ENCODE data around the gene UNKL.

UNKL gene

DNA sequence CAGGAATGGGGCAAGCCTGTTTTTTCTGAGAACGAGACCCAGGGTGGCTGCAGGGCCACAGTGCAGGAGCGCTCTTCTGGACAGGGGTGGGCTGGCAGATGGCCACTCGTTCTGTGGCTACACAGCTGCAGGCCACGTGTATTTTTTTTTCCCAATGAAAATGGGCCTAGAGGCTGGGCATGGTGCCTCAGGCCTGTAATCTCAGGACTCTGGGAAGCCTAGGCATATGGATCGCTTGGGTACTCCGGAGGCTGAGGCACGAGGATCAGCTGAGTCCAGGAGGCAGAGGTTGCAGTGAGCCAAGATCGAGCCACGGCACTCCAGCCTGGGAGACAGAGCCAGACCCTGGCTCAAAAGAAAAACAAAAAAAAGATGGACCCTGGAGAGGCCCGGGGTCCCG, 6.8 kb downstream of the UNKL start:
- ChIA-PET POLR2A (no interaction called here), CTCF (interaction anchor here (1.3 to 2.7 kb wide), 3 partner anchors 44 to 315 kb away, joined by 3 to 8 read pairs (median 4); no protein-coding TSS in a partner anchor)
- TF ChIP-seq, protein P1, sequence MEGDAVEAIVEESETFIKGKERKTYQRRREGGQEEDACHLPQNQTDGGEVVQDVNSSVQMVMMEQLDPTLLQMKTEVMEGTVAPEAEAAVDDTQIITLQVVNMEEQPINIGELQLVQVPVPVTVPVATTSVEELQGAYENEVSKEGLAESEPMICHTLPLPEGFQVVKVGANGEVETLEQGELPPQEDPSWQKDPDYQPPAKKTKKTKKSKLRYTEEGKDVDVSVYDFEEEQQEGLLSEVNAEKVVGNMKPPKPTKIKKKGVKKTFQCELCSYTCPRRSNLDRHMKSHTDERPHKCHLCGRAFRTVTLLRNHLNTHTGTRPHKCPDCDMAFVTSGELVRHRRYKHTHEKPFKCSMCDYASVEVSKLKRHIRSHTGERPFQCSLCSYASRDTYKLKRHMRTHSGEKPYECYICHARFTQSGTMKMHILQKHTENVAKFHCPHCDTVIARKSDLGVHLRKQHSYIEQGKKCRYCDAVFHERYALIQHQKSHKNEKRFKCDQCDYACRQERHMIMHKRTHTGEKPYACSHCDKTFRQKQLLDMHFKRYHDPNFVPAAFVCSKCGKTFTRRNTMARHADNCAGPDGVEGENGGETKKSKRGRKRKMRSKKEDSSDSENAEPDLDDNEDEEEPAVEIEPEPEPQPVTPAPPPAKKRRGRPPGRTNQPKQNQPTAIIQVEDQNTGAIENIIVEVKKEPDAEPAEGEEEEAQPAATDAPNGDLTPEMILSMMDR (IDR thresholded peaks at IDR 0.05; ENCODE audit: control extremely low read depth, extremely low read depth, low read depth, missing control alignments), result no peak
- no peak for DNase-seq (ENCODE audit: extremely low spot score)

DNA sequence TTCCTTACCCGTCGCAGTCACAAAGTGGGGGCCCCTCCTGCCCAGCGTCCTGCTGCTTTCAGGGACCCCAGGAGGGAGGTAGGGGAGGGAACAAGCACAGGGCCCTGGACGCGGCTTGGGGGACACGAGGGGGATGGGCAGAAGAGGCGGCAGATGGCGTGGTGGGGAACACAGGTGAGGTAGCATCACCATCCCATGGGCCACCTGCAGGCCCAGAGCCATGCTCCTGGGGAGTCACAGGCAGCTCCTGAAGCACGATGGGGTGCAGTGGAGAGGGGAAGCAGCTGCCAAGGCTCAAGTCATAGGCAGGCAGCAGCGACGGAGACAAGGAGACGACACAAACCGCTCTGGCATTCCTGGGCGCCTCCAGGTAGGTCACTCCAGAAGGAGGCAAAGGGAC, 10.8 kb downstream of the UNKL start:
- POLR2A ChIA-PET, result interaction anchor here (0.5 kb wide), 1 partner anchor 112 kb away, joined by 7 read pairs; no protein-coding TSS in a partner anchor
- DNase-seq (ENCODE audit: extremely low spot score), result no peak
- CTCF ChIA-PET, result interaction anchor here (1.2 to 1.6 kb wide), 2 partner anchors 10 to 39 kb away, joined by 4 to 5 read pairs; no protein-coding TSS in a partner anchor
- TF ChIP-seq, protein P1 (IDR thresholded peaks at IDR 0.05; ENCODE audit: control extremely low read depth, extremely low read depth, low read depth, missing control alignments), result no peak

DNA sequence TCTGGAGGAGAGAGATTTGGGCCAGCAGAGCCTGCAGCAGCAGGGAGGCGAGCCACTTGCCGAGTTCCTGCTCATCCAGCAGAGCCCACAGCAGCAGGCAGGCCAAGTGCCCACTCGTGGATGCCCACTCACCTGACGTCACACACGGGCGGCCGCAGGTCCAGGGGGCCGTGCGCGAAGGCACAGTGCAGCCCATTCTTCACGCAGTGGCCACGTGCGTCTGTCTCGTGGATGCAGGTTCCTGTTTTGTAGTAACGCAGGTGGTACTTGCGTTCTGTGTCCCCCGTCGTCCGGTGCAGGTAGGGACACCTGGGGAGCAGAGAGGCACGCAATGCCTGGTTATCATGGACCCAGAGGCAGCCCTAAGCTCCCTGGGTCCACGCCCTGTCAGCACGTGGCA, 11.5 kb downstream of the UNKL start:
- CTCF ChIA-PET, result interaction anchor here (1.2 to 1.6 kb wide), 3 partner anchors 9 to 39 kb away, joined by 3 to 5 read pairs (median 4); no protein-coding TSS in a partner anchor
- TF ChIP-seq, protein P1 (IDR thresholded peaks at IDR 0.05; ENCODE audit: control extremely low read depth, extremely low read depth, low read depth, missing control alignments), result no peak
- no peak for DNase-seq (ENCODE audit: extremely low spot score)
- POLR2A ChIA-PET, result no interaction called here

DNA sequence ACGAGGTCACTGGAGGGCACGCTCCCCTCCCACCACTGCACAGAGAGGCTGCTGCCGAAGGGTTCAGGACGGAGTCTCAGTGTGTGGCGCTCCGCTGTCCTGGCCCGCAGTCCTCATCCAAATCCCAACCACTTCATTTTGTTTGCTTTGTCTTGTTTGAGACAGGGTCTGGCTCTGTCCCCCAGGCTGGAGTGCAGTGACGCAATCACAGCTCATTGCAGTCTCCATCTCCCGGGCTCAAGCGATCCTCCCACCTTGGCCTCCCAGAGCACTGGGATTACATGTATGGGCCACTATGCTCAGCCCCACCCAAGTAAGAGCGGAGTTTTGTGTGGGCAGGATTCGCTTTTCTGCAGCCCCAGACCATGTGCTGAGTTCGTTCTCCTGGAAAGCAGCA, 12.7 kb downstream of the UNKL start:
- CTCF ChIA-PET, result interaction anchor here (1.2 to 1.4 kb wide), 2 partner anchors 11 to 38 kb away, joined by 3 to 4 read pairs; no protein-coding TSS in a partner anchor
- POLR2A ChIA-PET, result no interaction called here
- TF ChIP-seq, protein P1 (IDR thresholded peaks at IDR 0.05; ENCODE audit: control extremely low read depth, extremely low read depth, low read depth, missing control alignments), result no peak
- DNase-seq (ENCODE audit: extremely low spot score), result no peak

- CTCF ChIA-PET, result interaction anchor here (1.2 to 1.4 kb wide), 2 partner anchors 11 to 38 kb away, joined by 3 to 4 read pairs; no protein-coding TSS in a partner anchor
- no peak for DNase-seq (ENCODE audit: extremely low spot score)
- TF ChIP-seq, protein P1 (IDR thresholded peaks at IDR 0.05; ENCODE audit: control extremely low read depth, extremely low read depth, low read depth, missing control alignments), result no peak
- POLR2A ChIA-PET, result no interaction called here
Measured at GRCh38 chr16:1401061-1401757, 13.3 kb downstream of the UNKL start.

DNA sequence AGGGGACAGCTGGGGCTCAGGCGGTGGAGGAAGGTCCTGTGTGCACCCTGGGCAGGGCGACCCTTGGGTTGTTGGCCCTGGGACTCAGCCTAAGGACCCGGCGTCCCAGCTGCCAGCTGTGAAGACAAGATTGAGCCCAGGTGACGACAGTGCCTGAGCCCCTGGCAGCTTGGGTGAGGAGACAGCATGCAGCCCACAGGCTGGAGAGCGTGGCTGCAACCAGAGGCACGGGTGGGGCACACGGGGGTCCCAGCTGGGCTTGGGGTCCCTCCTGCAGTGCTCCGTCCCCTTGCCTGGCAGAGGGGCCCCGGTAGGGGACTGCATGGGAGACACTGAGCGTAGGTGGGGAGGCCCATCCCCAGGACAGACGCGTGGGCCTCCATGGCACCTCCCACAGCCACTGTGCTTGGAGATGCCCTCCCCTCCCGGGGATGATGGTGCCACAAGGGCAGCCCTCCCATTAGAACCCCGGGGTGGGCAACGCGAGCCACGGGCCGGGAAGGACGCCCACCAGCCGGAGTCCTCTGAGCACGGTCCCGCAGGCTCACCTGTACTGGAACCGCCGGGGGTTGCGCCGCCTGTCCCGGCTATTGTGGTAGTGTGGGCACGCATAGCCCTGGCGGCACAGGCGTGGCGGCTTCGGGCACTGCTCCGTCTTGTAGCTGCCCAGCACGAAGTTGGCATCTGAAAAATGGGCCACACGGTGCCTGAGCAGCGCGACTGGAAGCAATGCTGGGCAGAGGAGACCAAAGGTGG, 15.5 kb downstream of the UNKL start:
- POLR2A ChIA-PET, result no interaction called here
- CTCF ChIA-PET, result no interaction called here
- no peak for DNase-seq (ENCODE audit: extremely low spot score)
- TF ChIP-seq, protein P1 (IDR thresholded peaks at IDR 0.05; ENCODE audit: control extremely low read depth, extremely low read depth, low read depth, missing control alignments), result no peak

All from GM10248 (cell line).